Erythroblast (primary cell): ENCODE measurements around the gene ERCC2.

ENCODE experiments used
- GATA1 ChIP-seq: IDR thresholded peaks from 2 replicates; pipeline ENCODE4 v1.6.1; 2011; ENCODE audit warnings: low read depth, mild to moderate bottlenecking, control low read depth, low read length, moderate library complexity
- POLR2A ChIP-seq: IDR thresholded peaks from 2 replicates; pipeline ENCODE4 v1.6.1; 2011; ENCODE audit warnings: mild to moderate bottlenecking, low read length

DNA sequence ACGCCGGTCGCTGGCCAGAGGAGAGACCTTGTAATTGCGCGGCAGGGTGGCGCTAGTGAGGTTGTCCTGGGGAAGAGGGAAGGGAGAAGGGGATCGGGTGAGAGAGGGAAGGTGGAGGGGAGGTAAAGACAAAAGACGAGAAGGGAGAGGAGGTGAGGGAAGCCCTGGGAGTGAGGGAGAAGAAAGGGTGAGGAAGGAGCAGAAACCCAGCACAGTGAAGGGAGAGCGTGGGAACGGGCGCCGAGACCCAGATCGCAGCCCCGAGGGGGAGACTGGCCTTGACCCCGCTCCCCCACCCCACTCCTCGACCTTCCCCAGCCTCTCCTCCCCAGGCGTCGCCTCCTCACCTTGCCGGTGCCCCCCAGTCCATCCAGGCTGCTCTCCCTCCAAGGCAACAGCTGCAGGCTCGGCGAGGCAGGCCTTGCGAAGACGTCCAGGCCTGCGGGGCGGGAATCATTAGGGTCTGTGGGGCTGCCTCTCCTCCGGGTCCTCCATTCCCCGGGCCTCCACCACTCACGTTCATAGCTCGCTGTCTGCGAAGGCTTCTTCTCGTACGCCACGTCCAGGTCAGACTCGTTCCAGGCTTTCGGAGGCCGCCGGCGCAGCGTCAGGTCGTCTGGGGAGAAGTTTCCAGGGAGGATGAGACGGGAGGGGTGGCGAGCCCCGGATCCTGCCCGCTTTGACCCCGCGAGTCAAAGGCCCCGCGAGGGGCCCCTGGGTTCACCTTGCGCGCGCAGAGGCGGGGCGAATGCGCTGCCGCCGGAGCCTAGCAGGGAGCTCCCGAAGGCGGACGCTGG lies 25.6 kb upstream of the ERCC2 start:
- TF ChIP-seq POLR2A: no peak
- TF ChIP-seq GATA1: no peak
